ENCODE results near the gene KCND2. TPM values are rescaled to one million over a fixed set of nuclear protein-coding genes. Genes with fewer than 3 reads are reported as not detected.

Gene KCND2
- total RNA-seq, 4 donors from 2014 or later, result 0.07 to 0.93 (median 0.30) TPM

- DNase-seq (no peak), ATAC-seq (no peak)
- Histone ChIP-seq H3K4me3 (no peak overlapping the region), H3K9me3 (no peaks in the 10 kb centered on the region), H3K4me1 (no peaks in the 10 kb centered on the region), H3K27ac (no peak overlapping the region), H3K27me3 (no peaks in the 10 kb centered on the region), H3K36me3 (no peaks in the 10 kb centered on the region)
- intact Hi-C loops (cut with DNase I; ENCODE audit: low total_unique reads) (no loop called here), in situ Hi-C loops (cut with MboI; ENCODE audit: low sequenced_read_pairs in 4 of 4) (no loop called here)
- TF ChIP-seq POLR2A (IDR thresholded peaks at IDR 0.05), result no peak
- TF ChIP-seq CTCF (IDR thresholded peaks at IDR 0.05 in 4 of 5, conservative IDR thresholded peaks at IDR 0.05 in 1 of 5), result no peak
Measured at GRCh38 chr7:120502825-120503224, 229.8 kb downstream of the KCND2 start.

- Histone ChIP-seq H3K27ac (no peak overlapping the region), H3K4me1 (no peaks in the 10 kb centered on the region), H3K27me3 (no peaks in the 10 kb centered on the region), H3K36me3 (no peaks in the 10 kb centered on the region), H3K4me3 (no peak overlapping the region), H3K9me3 (no peaks in the 10 kb centered on the region)
- DNase-seq (no peak), ATAC-seq (no peak)
- intact Hi-C loops (cut with DNase I; ENCODE audit: low total_unique reads), result no loop called here
- no peak for TF ChIP-seq POLR2A (IDR thresholded peaks at IDR 0.05)
- TF ChIP-seq CTCF (IDR thresholded peaks at IDR 0.05 in 4 of 5, conservative IDR thresholded peaks at IDR 0.05 in 1 of 5), result no peak
- in situ Hi-C loops (cut with MboI; ENCODE audit: low sequenced_read_pairs in 4 of 4), result no loop called here
Measured at GRCh38 chr7:120504386-120504785, 231.4 kb downstream of the KCND2 start.

GRCh38 chr7:120505770-120506169, 232.8 kb downstream of the KCND2 start:
- H3K4me3 ChIP-seq, result no peak overlapping the region
- TF ChIP-seq CTCF (IDR thresholded peaks at IDR 0.05 in 4 of 5, conservative IDR thresholded peaks at IDR 0.05 in 1 of 5), result no peak
- TF ChIP-seq POLR2A (IDR thresholded peaks at IDR 0.05), result no peak
- DNase-seq (no peak), ATAC-seq (no peak)
- in situ Hi-C loops (cut with MboI; ENCODE audit: low sequenced_read_pairs in 4 of 4) (no loop called here), intact Hi-C loops (cut with DNase I; ENCODE audit: low total_unique reads) (no loop called here)
- no peak overlapping the region for H3K27ac ChIP-seq
- no peaks in the 10 kb centered on the region for H3K9me3 ChIP-seq
- no peaks in the 10 kb centered on the region for H3K36me3 ChIP-seq
- no peaks in the 10 kb centered on the region for H3K4me1 ChIP-seq
- H3K27me3 ChIP-seq, result no peaks in the 10 kb centered on the region

DNA sequence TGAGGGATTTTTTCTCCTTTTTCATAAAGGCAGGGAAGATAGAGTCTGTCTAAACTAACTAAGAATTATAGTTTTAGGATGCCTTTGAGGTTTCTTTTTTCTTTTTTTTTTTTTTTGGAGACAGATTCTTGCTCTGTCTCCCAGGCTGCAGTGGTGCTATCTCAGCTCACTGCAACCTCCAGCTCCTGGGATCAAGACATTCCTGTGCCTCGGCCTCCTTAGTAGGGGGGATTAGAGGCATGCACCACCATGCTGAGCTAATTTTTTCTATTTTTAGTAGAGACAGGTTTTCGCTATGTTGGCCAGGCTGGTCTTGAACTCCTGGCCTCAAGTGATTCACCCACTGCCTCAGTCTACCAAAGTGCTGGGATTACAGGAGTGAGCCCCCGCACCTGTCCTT, 239.7 kb downstream of the KCND2 start:
- TF ChIP-seq POLR2A (IDR thresholded peaks at IDR 0.05), result no peak
- no peak for TF ChIP-seq CTCF (IDR thresholded peaks at IDR 0.05 in 4 of 5, conservative IDR thresholded peaks at IDR 0.05 in 1 of 5)
- ATAC-seq, result no peak
- Histone ChIP-seq H3K27me3 (no peaks in the 10 kb centered on the region), H3K9me3 (no peaks in the 10 kb centered on the region), H3K36me3 (no peaks in the 10 kb centered on the region), H3K4me1 (no peaks in the 10 kb centered on the region), H3K4me3 (no peak overlapping the region), H3K27ac (no peak overlapping the region)
- DNase-seq, result no peak
- intact Hi-C loops (cut with DNase I; ENCODE audit: low total_unique reads) (no loop called here), in situ Hi-C loops (cut with MboI; ENCODE audit: low sequenced_read_pairs in 4 of 4) (no loop called here)

- no peaks in the 10 kb centered on the region for H3K36me3 ChIP-seq
- no peak for ATAC-seq
- no peaks in the 10 kb centered on the region for H3K9me3 ChIP-seq
- TF ChIP-seq CTCF (IDR thresholded peaks at IDR 0.05 in 4 of 5, conservative IDR thresholded peaks at IDR 0.05 in 1 of 5), result no peak
- no peak for TF ChIP-seq POLR2A (IDR thresholded peaks at IDR 0.05)
- H3K4me1 ChIP-seq, result no peaks in the 10 kb centered on the region
- no peak overlapping the region for H3K4me3 ChIP-seq
- H3K27me3 ChIP-seq, result no peaks in the 10 kb centered on the region
- H3K27ac ChIP-seq, result no peak overlapping the region
- intact Hi-C loops (cut with DNase I; ENCODE audit: low total_unique reads) (no loop called here), in situ Hi-C loops (cut with MboI; ENCODE audit: low sequenced_read_pairs in 4 of 4) (no loop called here)
- DNase-seq, result no peak
Measured at GRCh38 chr7:120519224-120519623, 246.2 kb downstream of the KCND2 start.

All from gastrocnemius medialis (tissue), 4 donors.